Activated CD8-positive, alpha-beta T cell treated with anti-CD3 and anti-CD28 coated beads for 36 hours (primary cell): Measurements from ENCODE around the gene PCSK2. TPM values are rescaled to one million over a fixed set of nuclear protein-coding genes. Genes with fewer than 3 reads are reported as not detected.

ENCODE experiments used
- ATAC-seq: fragments of 200-7000 bp; cut with Tn5 transposase; one replicate; pipeline ENCODE4 v1.10.0; 2021; ENCODE audit warnings: mild to moderate bottlenecking, moderate library complexity
- CTCF ChIA-PET: fragments of 350-600 bp; sonication (Branson Sonifier 250); formaldehyde crosslinking; loops from one replicate; lab custom pipeline; 2021; ENCODE audit warnings: antibody characterized with exemption; lab: Charles Lee
- POLR2A ChIA-PET: fragments of 350-600 bp; sonication (Branson Sonifier 250); formaldehyde crosslinking; loops from one replicate; lab custom pipeline; 2021; ENCODE audit warnings: antibody characterized with exemption; lab: Charles Lee
- DNase-seq: peaks from one replicate; pipeline ENCODE4 v3.0.0-alpha.2; 2020
- H3K27ac Mint-ChIP-seq: one replicate; pipeline ENCODE4 v1.8.0; 2021; ENCODE audit warnings: mild to moderate bottlenecking, mixed read lengths
- H3K27me3 Mint-ChIP-seq: one replicate; pipeline ENCODE4 v1.8.0; 2021; ENCODE audit warnings: mixed read lengths
- H3K36me3 Mint-ChIP-seq: one replicate; pipeline ENCODE4 v1.8.0; 2021; ENCODE audit warnings: low read depth, mixed read lengths
- H3K4me1 Mint-ChIP-seq: one replicate; pipeline ENCODE4 v1.8.0; 2021; ENCODE audit warnings: low read depth, mixed read lengths
- H3K4me3 Mint-ChIP-seq: one replicate; pipeline ENCODE4 v1.8.0; 2021; ENCODE audit warnings: mild to moderate bottlenecking, moderate library complexity, mixed read lengths
- H3K9me3 Mint-ChIP-seq: one replicate; pipeline ENCODE4 v1.8.0; 2021; ENCODE audit warnings: mixed read lengths
- intact Hi-C: fragments of 100-400 bp; cut with micrococcal nuclease; formaldehyde crosslinking; loops from one replicate; pipeline ENCODE4 v1.10.0; 2022
- total RNA-seq, 2 experiments: library from RNA; stranded (reverse); gene quantifications; one replicate each; pipeline ENCODE4 v1.2.3, GENCODE V29; 2021
- TF ChIP-seq, protein P1 (sequence below): fragments of 200-600 bp; IDR thresholded peaks from one replicate; pipeline ENCODE4 v1.8.0; 2022; ENCODE audit warnings: antibody characterized with exemption, mild to moderate bottlenecking

The PCSK2 gene
- total RNA-seq, 2 experiments from 2014 or later = not detected

DNA sequence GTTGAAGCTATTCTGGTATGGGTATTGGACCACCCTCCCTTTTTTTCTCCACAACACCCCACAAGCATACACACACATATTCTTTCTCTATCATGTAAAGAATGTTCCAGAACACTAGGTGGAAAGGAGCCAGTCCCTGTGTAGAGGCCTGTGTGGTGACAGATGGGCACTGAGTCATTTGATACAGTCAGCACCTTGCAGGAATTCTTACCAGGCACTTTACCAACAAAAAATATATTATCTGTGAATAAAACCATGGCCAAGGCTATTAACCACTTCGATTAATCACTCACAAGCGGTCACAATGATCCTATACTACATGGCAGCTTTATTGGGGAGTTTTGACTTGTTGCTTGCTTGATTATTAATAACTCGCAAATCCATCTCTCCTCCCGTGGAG, 154.9 kb downstream of the PCSK2 start:
- ChIA-PET CTCF (no interaction called here), POLR2A (no interaction called here)
- intact Hi-C loops = no loop called here
- Mint-ChIP-seq H3K4me3 (no peak overlapping the region), H3K9me3 (no peaks in the 10 kb centered on the region), H3K36me3 (no peaks in the 10 kb centered on the region), H3K27ac (no peak overlapping the region), H3K27me3 (peaks cover 5% of the 10 kb centered on the region), H3K4me1 (no peaks in the 10 kb centered on the region)
- TF ChIP-seq, protein P1, sequence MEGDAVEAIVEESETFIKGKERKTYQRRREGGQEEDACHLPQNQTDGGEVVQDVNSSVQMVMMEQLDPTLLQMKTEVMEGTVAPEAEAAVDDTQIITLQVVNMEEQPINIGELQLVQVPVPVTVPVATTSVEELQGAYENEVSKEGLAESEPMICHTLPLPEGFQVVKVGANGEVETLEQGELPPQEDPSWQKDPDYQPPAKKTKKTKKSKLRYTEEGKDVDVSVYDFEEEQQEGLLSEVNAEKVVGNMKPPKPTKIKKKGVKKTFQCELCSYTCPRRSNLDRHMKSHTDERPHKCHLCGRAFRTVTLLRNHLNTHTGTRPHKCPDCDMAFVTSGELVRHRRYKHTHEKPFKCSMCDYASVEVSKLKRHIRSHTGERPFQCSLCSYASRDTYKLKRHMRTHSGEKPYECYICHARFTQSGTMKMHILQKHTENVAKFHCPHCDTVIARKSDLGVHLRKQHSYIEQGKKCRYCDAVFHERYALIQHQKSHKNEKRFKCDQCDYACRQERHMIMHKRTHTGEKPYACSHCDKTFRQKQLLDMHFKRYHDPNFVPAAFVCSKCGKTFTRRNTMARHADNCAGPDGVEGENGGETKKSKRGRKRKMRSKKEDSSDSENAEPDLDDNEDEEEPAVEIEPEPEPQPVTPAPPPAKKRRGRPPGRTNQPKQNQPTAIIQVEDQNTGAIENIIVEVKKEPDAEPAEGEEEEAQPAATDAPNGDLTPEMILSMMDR = no peak
- DNase-seq (no peak), ATAC-seq (no peak)

GRCh38 chr20:17385798-17386197, 159.0 kb downstream of the PCSK2 start:
- no peak for ATAC-seq
- Mint-ChIP-seq H3K9me3 (no peaks in the 10 kb centered on the region), H3K36me3 (no peaks in the 10 kb centered on the region), H3K4me1 (no peaks in the 10 kb centered on the region), H3K4me3 (no peak overlapping the region), H3K27me3 (peaks cover 5% of the 10 kb centered on the region), H3K27ac (no peak overlapping the region)
- intact Hi-C loops = no loop called here
- ChIA-PET CTCF (interaction anchor here (1.1 kb wide), 1 partner anchor 16 kb away, joined by 3 read pairs; no protein-coding TSS in a partner anchor), POLR2A (no interaction called here)
- DNase-seq = no peak
- TF ChIP-seq, protein P1 = no peak

DNA sequence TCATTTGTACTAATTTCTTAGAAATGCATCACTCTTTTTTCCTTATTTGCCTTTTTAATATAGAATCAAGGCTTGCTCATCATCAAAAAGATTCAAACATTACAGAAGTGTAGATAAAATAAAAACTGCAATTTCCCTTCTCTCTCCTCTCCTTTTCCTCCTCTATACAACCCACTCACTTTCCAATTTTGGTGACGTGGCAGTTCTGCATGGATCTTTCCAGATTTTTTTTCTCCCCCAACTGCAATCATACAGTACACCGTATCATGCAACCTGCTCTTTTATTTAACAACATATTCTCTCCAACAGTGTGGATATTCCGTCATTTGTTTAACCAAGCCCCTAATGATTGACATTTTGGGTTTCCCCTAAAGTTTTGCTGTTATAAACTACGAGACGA, 163.8 kb downstream of the PCSK2 start:
- POLR2A ChIA-PET = no interaction called here
- H3K27ac Mint-ChIP-seq = no peak overlapping the region
- H3K9me3 Mint-ChIP-seq = no peaks in the 10 kb centered on the region
- ATAC-seq (no peak), DNase-seq (no peak)
- CTCF ChIA-PET = no interaction called here
- intact Hi-C loops = no loop called here
- TF ChIP-seq, protein P1 = no peak
- H3K4me3 Mint-ChIP-seq = no peak overlapping the region
- H3K27me3 Mint-ChIP-seq = no peaks in the 10 kb centered on the region
- no peaks in the 10 kb centered on the region for H3K4me1 Mint-ChIP-seq
- no peaks in the 10 kb centered on the region for H3K36me3 Mint-ChIP-seq

- POLR2A ChIA-PET = no interaction called here
- CTCF ChIA-PET = no interaction called here
- intact Hi-C loops = no loop called here
- Mint-ChIP-seq H3K4me1 (no peaks in the 10 kb centered on the region), H3K4me3 (no peak overlapping the region), H3K27ac (no peak overlapping the region), H3K9me3 (no peaks in the 10 kb centered on the region), H3K36me3 (no peaks in the 10 kb centered on the region), H3K27me3 (no peaks in the 10 kb centered on the region)
- TF ChIP-seq, protein P1 = no peak
- ATAC-seq (no peak), DNase-seq (no peak)
These were observed 164.4 kb downstream of the PCSK2 start for GRCh38 chr20:17391127-17391771.

- no peaks in the 10 kb centered on the region for H3K27me3 Mint-ChIP-seq
- no peak overlapping the region for H3K27ac Mint-ChIP-seq
- ATAC-seq (no peak), DNase-seq (no peak)
- H3K4me1 Mint-ChIP-seq = no peaks in the 10 kb centered on the region
- POLR2A ChIA-PET = no interaction called here
- CTCF ChIA-PET = interaction anchor here (1.0 kb wide), 1 partner anchor 11 kb away, joined by 3 read pairs; no protein-coding TSS in a partner anchor
- intact Hi-C loops = no loop called here
- TF ChIP-seq, protein P1 = no peak
- no peaks in the 10 kb centered on the region for H3K9me3 Mint-ChIP-seq
- no peaks in the 10 kb centered on the region for H3K36me3 Mint-ChIP-seq
- no peak overlapping the region for H3K4me3 Mint-ChIP-seq
These were observed 167.6 kb downstream of the PCSK2 start for GRCh38 chr20:17394411-17394810.
